Measurements from ENCODE around the gene CFAP54.

Gene CFAP54

GRCh38 chr12:96770219-96771102 is 281.1 kb downstream of the CFAP54 start:
- no peak for DNase-seq

GRCh38 chr12:96773031-96773430 is 283.7 kb downstream of the CFAP54 start:
- no peak for DNase-seq

GRCh38 chr12:96774496-96775256 is 285.3 kb downstream of the CFAP54 start:
- no peak for DNase-seq

- DNase-seq, result no peak
Measured at GRCh38 chr12:96776908-96777307, 287.5 kb downstream of the CFAP54 start.

- no peak for DNase-seq
Measured at GRCh38 chr12:96780330-96780729, 291.0 kb downstream of the CFAP54 start.

- no peak for DNase-seq
Measured at GRCh38 chr12:96786791-96787190, 297.4 kb downstream of the CFAP54 start.

GRCh38 chr12:96803969-96804368 is 314.6 kb downstream of the CFAP54 start:
- no peak for DNase-seq

- no peak for DNase-seq
Measured at GRCh38 chr12:96806272-96806671, 316.9 kb downstream of the CFAP54 start.

GRCh38 chr12:96807741-96808140 is 318.4 kb downstream of the CFAP54 start:
- no peak for DNase-seq

GRCh38 chr12:96808587-96808986 is 319.2 kb downstream of the CFAP54 start:
- no peak for DNase-seq

- DNase-seq, result no peak
Measured at GRCh38 chr12:96809522-96809921, 320.1 kb downstream of the CFAP54 start.

- no peak for DNase-seq
Measured at GRCh38 chr12:96810057-96810456, 320.7 kb downstream of the CFAP54 start.

GRCh38 chr12:96810477-96810876 is 321.1 kb downstream of the CFAP54 start:
- no peak for DNase-seq

GRCh38 chr12:96811083-96811482 is 321.7 kb downstream of the CFAP54 start:
- no peak for DNase-seq

- no peak for DNase-seq
Measured at GRCh38 chr12:96812153-96812552, 322.8 kb downstream of the CFAP54 start.

- no peak for DNase-seq
Measured at GRCh38 chr12:96814200-96814599, 324.8 kb downstream of the CFAP54 start.

GRCh38 chr12:96821592-96821991 is 332.2 kb downstream of the CFAP54 start:
- DNase-seq, result no peak

GRCh38 chr12:96822641-96823040 is 333.3 kb downstream of the CFAP54 start:
- DNase-seq, result no peak

GRCh38 chr12:96824074-96824837 is 334.9 kb downstream of the CFAP54 start:
- DNase-seq, result no peak

GRCh38 chr12:96824838-96825236 is 335.5 kb downstream of the CFAP54 start:
- DNase-seq, result no peak

GRCh38 chr12:96828169-96828789 is 338.9 kb downstream of the CFAP54 start:
- no peak for DNase-seq

GRCh38 chr12:96829354-96829753 is 340.0 kb downstream of the CFAP54 start:
- DNase-seq, result no peak

- no peak for DNase-seq
Measured at GRCh38 chr12:96831346-96831745, 342.0 kb downstream of the CFAP54 start.

Data from NCI-H1436 (cell line).